Osteoblast (primary cell): ENCODE data around the gene JUND. TPM values are rescaled to one million over a fixed set of nuclear protein-coding genes. Genes with fewer than 3 reads are reported as not detected.

Experiments used
- DNase-seq: peaks from one replicate; pipeline ENCODE4 v3.0.0; 2011; ENCODE audit warnings: low spot score, mixed read lengths; ENCODE audit not compliant: insufficient read length; ENCODE audit errors: missing footprints
- H2AFZ ChIP-seq: 2 replicates; pipeline ENCODE4 v1.6.0; 2011; ENCODE audit warnings: mild to moderate bottlenecking, low read length
- H3K27ac ChIP-seq: 2 replicates; pipeline ENCODE4 v1.5.1; 2011; ENCODE audit warnings: mild to moderate bottlenecking, low read depth, low read length, moderate library complexity
- H3K27me3 ChIP-seq: 2 replicates; pipeline ENCODE4 v1.6.0; 2012; ENCODE audit warnings: mild to moderate bottlenecking, control low read depth, inconsistent platforms, low read length, moderate library complexity; ENCODE audit not compliant: insufficient read depth
- H3K36me3 ChIP-seq: 2 replicates; pipeline ENCODE4 v1.5.1; 2011; ENCODE audit warnings: mild to moderate bottlenecking, low read length, control low read depth, moderate library complexity; ENCODE audit not compliant: insufficient read depth
- H3K4me1 ChIP-seq: 2 replicates; pipeline ENCODE4 v1.5.1; 2011; ENCODE audit warnings: mild to moderate bottlenecking, low read length, control low read depth, moderate library complexity; ENCODE audit not compliant: insufficient read depth
- H3K4me2 ChIP-seq: 2 replicates; pipeline ENCODE4 v1.6.0; 2011; ENCODE audit warnings: mild to moderate bottlenecking, low read length; ENCODE audit not compliant: insufficient read depth
- H3K4me3 ChIP-seq: fragments of 200-600 bp; sonication (generic); 3 replicates; pipeline ENCODE4 v1.5.1; 2012; ENCODE audit warnings: mild to moderate bottlenecking, low read length, inconsistent platforms; ENCODE audit not compliant: insufficient read depth
- H3K79me2 ChIP-seq: 2 replicates; pipeline ENCODE4 v1.6.0; 2012; ENCODE audit warnings: mild to moderate bottlenecking, low read length, control low read depth, inconsistent platforms; ENCODE audit not compliant: insufficient read depth
- H3K9me3 ChIP-seq: 2 replicates; pipeline ENCODE4 v1.5.1; 2011; ENCODE audit warnings: low read depth, low read length, control low read depth
- H4K20me1 ChIP-seq: 2 replicates; pipeline ENCODE4 v1.6.0; 2012; ENCODE audit warnings: mild to moderate bottlenecking, low read length, control low read depth; ENCODE audit not compliant: insufficient read depth
- total RNA-seq: library from RNA; depleted of rRNA; stranded (reverse); fragments of >200 nt; gene quantifications from 2 replicates; pipeline ENCODE4 v1.2.3, GENCODE V29; 2012
- TF ChIP-seq, protein P1 (sequence below): IDR thresholded peaks from 2 replicates; pipeline ENCODE4 v1.5.1; 2011; ENCODE audit warnings: mild to moderate bottlenecking, low read depth, low read length, moderate library complexity; ENCODE audit errors: extremely low read depth

The JUND gene
- total RNA-seq, 1 donor, result 170 TPM

DNA sequence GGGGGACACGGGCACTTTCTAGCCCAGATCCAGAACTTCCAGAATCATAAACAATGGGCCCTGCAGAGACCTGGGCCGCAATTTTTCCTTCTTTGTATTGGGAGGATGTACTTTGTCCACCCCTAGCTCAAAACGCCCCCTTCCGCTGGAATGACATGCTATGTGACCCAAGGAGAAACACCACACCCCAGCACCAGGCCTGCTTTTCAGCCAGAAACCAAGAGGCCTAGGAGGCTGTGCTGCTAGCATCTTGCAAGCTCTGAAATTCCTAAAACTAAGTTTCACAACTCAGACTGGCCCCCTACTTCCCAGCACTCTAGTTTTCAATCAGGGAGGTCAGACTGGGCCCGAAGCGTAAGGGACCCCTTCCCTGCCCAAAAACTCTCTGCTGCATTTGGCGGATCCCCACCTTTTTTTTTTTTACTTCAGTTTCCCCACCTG lies 40.9 kb upstream of the JUND start:
- TF ChIP-seq, protein P1, sequence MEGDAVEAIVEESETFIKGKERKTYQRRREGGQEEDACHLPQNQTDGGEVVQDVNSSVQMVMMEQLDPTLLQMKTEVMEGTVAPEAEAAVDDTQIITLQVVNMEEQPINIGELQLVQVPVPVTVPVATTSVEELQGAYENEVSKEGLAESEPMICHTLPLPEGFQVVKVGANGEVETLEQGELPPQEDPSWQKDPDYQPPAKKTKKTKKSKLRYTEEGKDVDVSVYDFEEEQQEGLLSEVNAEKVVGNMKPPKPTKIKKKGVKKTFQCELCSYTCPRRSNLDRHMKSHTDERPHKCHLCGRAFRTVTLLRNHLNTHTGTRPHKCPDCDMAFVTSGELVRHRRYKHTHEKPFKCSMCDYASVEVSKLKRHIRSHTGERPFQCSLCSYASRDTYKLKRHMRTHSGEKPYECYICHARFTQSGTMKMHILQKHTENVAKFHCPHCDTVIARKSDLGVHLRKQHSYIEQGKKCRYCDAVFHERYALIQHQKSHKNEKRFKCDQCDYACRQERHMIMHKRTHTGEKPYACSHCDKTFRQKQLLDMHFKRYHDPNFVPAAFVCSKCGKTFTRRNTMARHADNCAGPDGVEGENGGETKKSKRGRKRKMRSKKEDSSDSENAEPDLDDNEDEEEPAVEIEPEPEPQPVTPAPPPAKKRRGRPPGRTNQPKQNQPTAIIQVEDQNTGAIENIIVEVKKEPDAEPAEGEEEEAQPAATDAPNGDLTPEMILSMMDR, result peak; percentile 37
- H2AFZ ChIP-seq, result peak overlapping the region; percentile 83
- peak overlapping the region; percentile 86 for H3K27ac ChIP-seq
- H3K4me2 ChIP-seq, result peak overlapping the region; percentile 98
- H3K4me3 ChIP-seq, result peak overlapping the region; percentile 95
- no peaks in the 10 kb centered on the region for H3K9me3 ChIP-seq
- no peaks in the 10 kb centered on the region for H3K27me3 ChIP-seq
- H4K20me1 ChIP-seq, result no peaks in the 10 kb centered on the region
- peaks cover 50% of the 10 kb centered on the region for H3K79me2 ChIP-seq
- DNase-seq, result peak; percentile 96
- H3K4me1 ChIP-seq, result peaks cover 25% of the 10 kb centered on the region
- peaks cover 3% of the 10 kb centered on the region for H3K36me3 ChIP-seq

DNA sequence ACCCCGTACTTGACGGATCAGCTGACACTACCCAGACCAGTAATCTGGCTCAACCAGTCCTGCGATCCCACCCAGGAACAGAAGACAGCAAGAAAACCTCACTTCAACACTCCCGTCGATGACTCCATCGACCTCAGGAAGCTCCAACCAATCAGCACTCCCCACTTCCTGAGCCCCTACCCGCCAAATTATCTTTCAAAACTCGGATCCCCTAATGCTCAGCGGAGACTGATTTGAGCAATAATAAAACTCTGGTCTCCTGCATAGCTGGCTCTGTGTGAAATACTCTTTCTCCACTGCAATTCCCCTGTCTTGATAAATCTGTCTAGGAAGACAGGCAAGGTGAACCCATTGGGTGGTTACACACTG lies 40.3 kb upstream of the JUND start:
- peak overlapping the region; percentile 98 for H3K4me2 ChIP-seq
- H3K4me3 ChIP-seq, result peak overlapping the region; percentile 95
- H3K27me3 ChIP-seq, result no peaks in the 10 kb centered on the region
- H3K79me2 ChIP-seq, result peaks cover 50% of the 10 kb centered on the region
- peak; percentile 21 for DNase-seq
- H3K9me3 ChIP-seq, result no peaks in the 10 kb centered on the region
- no peaks in the 10 kb centered on the region for H4K20me1 ChIP-seq
- peak overlapping the region; percentile 86 for H3K27ac ChIP-seq
- TF ChIP-seq, protein P1, result no peak
- peaks cover 25% of the 10 kb centered on the region for H3K4me1 ChIP-seq
- peak overlapping the region; percentile 83 for H2AFZ ChIP-seq
- H3K36me3 ChIP-seq, result peaks cover 3% of the 10 kb centered on the region

DNA sequence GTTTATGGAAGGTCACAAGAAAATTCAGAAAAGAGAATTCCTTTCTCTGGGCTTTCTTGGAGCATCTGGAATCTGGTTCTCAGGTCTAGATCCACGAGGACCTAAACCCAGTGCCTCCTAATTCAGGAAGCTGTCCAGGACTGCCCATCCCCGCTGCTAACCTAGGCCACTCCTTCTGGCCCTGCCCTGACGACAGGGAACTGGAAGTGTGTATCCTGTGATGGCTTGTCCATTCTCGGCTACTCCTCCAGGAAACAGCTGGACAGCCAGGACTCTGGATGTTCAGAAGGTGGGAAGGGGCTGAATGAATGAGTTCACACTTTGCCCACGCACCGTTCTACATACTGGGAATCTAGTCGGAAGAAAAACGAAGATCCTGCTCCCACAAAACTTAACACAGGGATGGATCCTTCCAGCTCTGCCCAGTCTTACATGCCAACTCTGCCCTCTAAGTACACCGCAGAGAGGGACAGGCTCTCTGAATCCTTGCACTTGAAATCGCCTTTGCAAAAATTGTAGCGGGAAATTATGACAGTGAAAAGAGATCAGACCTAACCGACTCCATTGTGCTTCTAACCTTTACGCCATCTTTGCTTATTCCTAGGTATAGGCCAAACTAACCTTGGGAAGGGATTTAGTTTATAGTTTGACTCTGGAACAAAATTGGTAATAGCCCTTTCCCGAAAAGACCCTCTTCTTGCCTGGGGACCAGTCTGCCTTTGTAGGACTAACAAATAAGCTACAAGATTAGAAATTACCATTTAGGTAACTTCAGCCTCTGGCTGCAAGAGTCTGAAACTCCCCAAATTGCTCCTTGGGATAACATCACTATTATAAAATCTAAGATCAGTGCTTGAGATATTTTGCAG lies 39.7 kb upstream of the JUND start:
- DNase-seq, result peak; percentile 68
- no peaks in the 10 kb centered on the region for H4K20me1 ChIP-seq
- H2AFZ ChIP-seq, result no peak overlapping the region
- peak overlapping the region; percentile 98 for H3K4me2 ChIP-seq
- peaks cover 50% of the 10 kb centered on the region for H3K79me2 ChIP-seq
- TF ChIP-seq, protein P1, result no peak
- no peaks in the 10 kb centered on the region for H3K9me3 ChIP-seq
- no peak overlapping the region for H3K4me3 ChIP-seq
- peaks cover 3% of the 10 kb centered on the region for H3K36me3 ChIP-seq
- peak overlapping the region; percentile 86 for H3K27ac ChIP-seq
- H3K4me1 ChIP-seq, result peaks cover 25% of the 10 kb centered on the region
- no peaks in the 10 kb centered on the region for H3K27me3 ChIP-seq

DNA sequence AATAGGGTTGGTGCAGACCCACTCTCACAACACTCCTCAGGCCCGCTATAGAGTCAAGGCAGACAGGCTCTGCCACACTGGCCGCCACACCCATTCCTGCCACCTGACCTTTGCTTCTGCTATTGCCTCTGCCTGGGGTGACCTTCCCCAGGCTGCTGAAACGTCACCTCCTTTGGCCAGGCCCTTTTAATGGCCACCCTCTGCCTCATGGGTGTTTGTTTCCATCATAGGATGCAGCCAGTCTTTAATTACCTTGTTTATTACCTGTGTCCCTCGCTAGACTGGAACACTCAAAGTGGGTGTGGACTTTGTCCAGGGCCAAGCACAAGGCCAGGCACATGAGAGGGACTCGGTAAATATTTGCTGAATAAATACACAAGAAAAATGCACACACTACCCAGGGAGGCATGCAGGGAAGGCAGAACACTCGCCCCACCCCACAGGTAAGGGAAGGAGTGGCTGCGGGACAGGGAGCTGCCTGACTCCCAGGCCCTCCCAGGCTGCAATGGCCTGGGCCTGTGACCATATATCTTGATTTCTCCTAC lies 38.2 kb upstream of the JUND start:
- Histone ChIP-seq H3K4me1 (peaks cover 25% of the 10 kb centered on the region), H3K4me2 (no peak overlapping the region)

More for the DNA sequence above, 38.2 kb upstream of the JUND start:
- Histone ChIP-seq H3K27ac (no peak overlapping the region), H3K27me3 (no peaks in the 10 kb centered on the region), H2AFZ (no peak overlapping the region), H3K79me2 (peaks cover 52% of the 10 kb centered on the region), H3K4me3 (no peak overlapping the region), H3K36me3 (peaks cover 3% of the 10 kb centered on the region), H3K9me3 (no peaks in the 10 kb centered on the region), H4K20me1 (no peaks in the 10 kb centered on the region)
- DNase-seq, result peak; percentile 9
- TF ChIP-seq, protein P1, result no peak
